ENCODE measurements around the gene MYH15. TPM values are rescaled to one million over a fixed set of nuclear protein-coding genes. Genes with fewer than 3 reads are reported as not detected.

The MYH15 gene
- total and polyA plus RNA-seq, 4 donors = 0.01 to 0.08 (median 0.05) TPM; not detected in 1

GRCh38 chr3:108512671-108513070, 2.3 kb upstream of the MYH15 start:
- 71% methylated on average over 2 of the region's 2 CpGs for WGBS
- no peaks in the 10 kb centered on the region for H3K36me3 ChIP-seq (ENCODE audit: control insufficient read depth in 4 of 4, insufficient read depth in 3 of 4, low read depth in 1 of 4, low read length in 3 of 4)
- TF ChIP-seq GABPA (IDR thresholded peaks at IDR 0.05 in 1 of 2, conservative IDR thresholded peaks at IDR 0.05 in 1 of 2) (no peak), EGR1 (IDR thresholded peaks at IDR 0.05; ENCODE audit: low read depth in 2 of 2) (no peak), HNF4G (IDR thresholded peaks at IDR 0.05) (no peak), NR2F2 (IDR thresholded peaks at IDR 0.05) (no peak), JUND (IDR thresholded peaks at IDR 0.05) (no peak), ZBTB33 (IDR thresholded peaks at IDR 0.05) (no peak), RAD21 (IDR thresholded peaks at IDR 0.05) (no peak)
- TF ChIP-seq, protein P1, sequence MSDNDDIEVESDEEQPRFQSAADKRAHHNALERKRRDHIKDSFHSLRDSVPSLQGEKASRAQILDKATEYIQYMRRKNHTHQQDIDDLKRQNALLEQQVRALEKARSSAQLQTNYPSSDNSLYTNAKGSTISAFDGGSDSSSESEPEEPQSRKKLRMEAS (IDR thresholded peaks at IDR 0.05) = no peak
- H3K4me3 ChIP-seq (ENCODE audit: low read depth in 1 of 3, low read length in 3 of 3) = no peak overlapping the region
- H3K27ac ChIP-seq (ENCODE audit: low read depth in 1 of 2, low read length in 2 of 2) = no peak overlapping the region
- no peak for DNase-seq (ENCODE audit: low spot score)
- no peaks in the 10 kb centered on the region for H3K4me1 ChIP-seq (ENCODE audit: control insufficient read depth in 4 of 4, insufficient read depth in 4 of 4, low read length in 3 of 4)
- peaks cover 0 to 9% (median 1%) of the 10 kb centered on the region in 4 donors for H3K27me3 ChIP-seq (ENCODE audit: control insufficient read depth in 4 of 4, insufficient read depth in 4 of 4, low read length in 3 of 4)
- H3K9me3 ChIP-seq (ENCODE audit: control insufficient read depth in 4 of 4, low read length in 3 of 4) = no peaks in the 10 kb centered on the region
- H3K9ac ChIP-seq (ENCODE audit: low read depth in 1 of 2, low read length in 2 of 2) = no peak overlapping the region

DNA sequence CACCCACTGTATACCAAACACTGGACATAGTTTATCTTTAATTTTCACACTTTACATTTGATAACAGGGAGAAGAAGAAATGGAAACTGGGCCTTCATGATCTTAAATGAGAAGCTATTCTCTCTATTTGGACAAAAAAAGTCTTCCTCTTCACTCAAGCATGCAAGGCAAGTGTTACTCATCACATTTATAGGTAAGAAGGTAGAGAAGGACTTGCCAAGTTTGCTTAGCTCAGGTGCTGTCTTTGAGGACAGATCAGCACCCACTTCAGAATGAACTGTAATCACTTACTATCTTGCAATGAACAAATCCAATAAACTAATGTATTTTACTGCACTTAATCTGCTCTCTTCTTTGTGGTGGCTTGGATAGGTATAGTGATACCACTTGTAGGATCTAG, 1.1 kb upstream of the MYH15 start:
- no peak for TF ChIP-seq GABPA (IDR thresholded peaks at IDR 0.05 in 1 of 2, conservative IDR thresholded peaks at IDR 0.05 in 1 of 2)
- no peak for TF ChIP-seq YY1 (IDR thresholded peaks at IDR 0.05)
- no peak for TF ChIP-seq JUND (IDR thresholded peaks at IDR 0.05)
- no peak for TF ChIP-seq CTCF (IDR thresholded peaks at IDR 0.05; ENCODE audit: low read depth, low read length, missing input control)
- TF ChIP-seq RAD21 (IDR thresholded peaks at IDR 0.05) = no peak
- no peak for TF ChIP-seq NR2F2 (IDR thresholded peaks at IDR 0.05)
- TF ChIP-seq REST (IDR thresholded peaks at IDR 0.05) = no peak
- no peak for TF ChIP-seq TAF1 (conservative IDR thresholded peaks at IDR 0.05)
- TF ChIP-seq HNF4G (IDR thresholded peaks at IDR 0.05) = no peak
- no peak for TF ChIP-seq EGR1 (IDR thresholded peaks at IDR 0.05; ENCODE audit: low read depth in 2 of 2)
- TF ChIP-seq, protein P1 (IDR thresholded peaks at IDR 0.05) = no peak
- TF ChIP-seq FOXA1 (IDR thresholded peaks at IDR 0.05) = no peak
- no peak for TF ChIP-seq RXRA (IDR thresholded peaks at IDR 0.05)
- TF ChIP-seq SP1 (IDR thresholded peaks at IDR 0.05) = no peak
- no peak for DNase-seq (ENCODE audit: low spot score)
- Histone ChIP-seq H3K9me3 (ENCODE audit: control insufficient read depth in 4 of 4, low read length in 3 of 4) (no peaks in the 10 kb centered on the region), H3K4me3 (ENCODE audit: low read depth in 1 of 3, low read length in 3 of 3) (no peak overlapping the region), H3K27ac (ENCODE audit: low read depth in 1 of 2, low read length in 2 of 2) (no peak overlapping the region), H3K27me3 (ENCODE audit: control insufficient read depth in 4 of 4, insufficient read depth in 4 of 4, low read length in 3 of 4) (peaks cover 0 to 9% (median 1%) of the 10 kb centered on the region in 4 donors), H3K4me1 (ENCODE audit: control insufficient read depth in 4 of 4, insufficient read depth in 4 of 4, low read length in 3 of 4) (no peaks in the 10 kb centered on the region), H3K9ac (ENCODE audit: low read depth in 1 of 2, low read length in 2 of 2) (no peak overlapping the region), H3K36me3 (ENCODE audit: control insufficient read depth in 4 of 4, insufficient read depth in 3 of 4, low read depth in 1 of 4, low read length in 3 of 4) (no peaks in the 10 kb centered on the region)

Measured in liver (tissue), 9 donors.